ENCODE results near the gene TFCP2L1.

The TFCP2L1 gene

GRCh38 chr2:121172456-121172855, 112.5 kb downstream of the TFCP2L1 start:
- Histone ChIP-seq H3K4me3 (ENCODE audit: low read depth, low read length) (no peak overlapping the region), H3K27ac (ENCODE audit: extremely low read depth, low read depth, low read length) (no peak overlapping the region), H3K4me1 (ENCODE audit: control insufficient read depth, insufficient read depth, low read length) (no peaks in the 10 kb centered on the region), H3K36me3 (ENCODE audit: control insufficient read depth in 2 of 2, insufficient read depth in 1 of 2, low read length in 2 of 2) (no peaks in the 10 kb centered on the region), H3K9me3 (ENCODE audit: control insufficient read depth, insufficient read depth, low read depth, low read length) (no peaks in the 10 kb centered on the region)
- ChIA-PET POLR2A (no interaction called here), CTCF (no interaction called here)
- no peak for TF ChIP-seq IKZF3 (tag by site-specific recombination; IDR thresholded peaks at IDR 0.05)
- TF ChIP-seq ZNF677 (tag by site-specific recombination; IDR thresholded peaks at IDR 0.05): no peak
- no peak for TF ChIP-seq SP7 (tag by site-specific recombination; IDR thresholded peaks at IDR 0.05)

GRCh38 chr2:121171625-121172119, 113.3 kb downstream of the TFCP2L1 start:
- no peak overlapping the region for H3K4me3 ChIP-seq (ENCODE audit: low read depth, low read length)
- POLR2A ChIA-PET: no interaction called here
- H3K9me3 ChIP-seq (ENCODE audit: control insufficient read depth, insufficient read depth, low read depth, low read length): no peaks in the 10 kb centered on the region
- no peaks in the 10 kb centered on the region for H3K36me3 ChIP-seq (ENCODE audit: control insufficient read depth in 2 of 2, insufficient read depth in 1 of 2, low read length in 2 of 2)
- no peaks in the 10 kb centered on the region for H3K4me1 ChIP-seq (ENCODE audit: control insufficient read depth, insufficient read depth, low read length)
- no peak overlapping the region for H3K27ac ChIP-seq (ENCODE audit: extremely low read depth, low read depth, low read length)
- TF ChIP-seq ZFP69B (tag by site-specific recombination; IDR thresholded peaks at IDR 0.05) (no peak), ZNF596 (tag by site-specific recombination; IDR thresholded peaks at IDR 0.05) (no peak), ZNF560 (tag by site-specific recombination; IDR thresholded peaks at IDR 0.05; ENCODE audit: borderline replicate concordance) (no peak), ZBTB6 (tag by site-specific recombination; IDR thresholded peaks at IDR 0.05) (no peak), ZSCAN4 (tag by site-specific recombination; IDR thresholded peaks at IDR 0.05) (no peak), KLF10 (tag by site-specific recombination; IDR thresholded peaks at IDR 0.05) (no peak), ZNF548 (tag by site-specific recombination; IDR thresholded peaks at IDR 0.05) (no peak), GFI1B (tag by site-specific recombination; IDR thresholded peaks at IDR 0.05) (no peak), SALL2 (tag by site-specific recombination; IDR thresholded peaks at IDR 0.05; ENCODE audit: borderline replicate concordance) (no peak), BCL11B (tag by site-specific recombination; IDR thresholded peaks at IDR 0.05; ENCODE audit: low read depth) (no peak), ZNF785 (tag by site-specific recombination; IDR thresholded peaks at IDR 0.05) (no peak), ZBTB48 (tag by site-specific recombination; IDR thresholded peaks at IDR 0.05) (no peak), ZNF239 (tag by site-specific recombination; IDR thresholded peaks at IDR 0.05) (no peak), ZNF138 (tag by site-specific recombination; IDR thresholded peaks at IDR 0.05; ENCODE audit: borderline replicate concordance) (no peak), GLIS1 (tag by site-specific recombination; IDR thresholded peaks at IDR 0.05) (no peak)
- CTCF ChIA-PET: interaction anchor here (0.6 kb wide), 1 partner anchor 121 kb away, joined by 6 read pairs; no protein-coding TSS in a partner anchor

- no peaks in the 10 kb centered on the region for H3K36me3 ChIP-seq (ENCODE audit: control insufficient read depth in 2 of 2, insufficient read depth in 1 of 2, low read length in 2 of 2)
- ChIA-PET POLR2A (interaction anchor here (0.7 kb wide), 2 partner anchors 15 to 26 kb away, joined by 3 read pairs; no protein-coding TSS in a partner anchor), CTCF (interaction anchor here (0.6 to 1.6 kb wide), 4 partner anchors 42 to 475 kb away, joined by 3 to 6 read pairs (median 4); no protein-coding TSS in a partner anchor)
- H3K4me3 ChIP-seq (ENCODE audit: low read depth, low read length): no peak overlapping the region
- H3K4me1 ChIP-seq (ENCODE audit: control insufficient read depth, insufficient read depth, low read length): no peaks in the 10 kb centered on the region
- H3K27ac ChIP-seq (ENCODE audit: extremely low read depth, low read depth, low read length): no peak overlapping the region
- no peaks in the 10 kb centered on the region for H3K9me3 ChIP-seq (ENCODE audit: control insufficient read depth, insufficient read depth, low read depth, low read length)
- TF ChIP-seq ZNF26 (tag by site-specific recombination; IDR thresholded peaks at IDR 0.05) (peak; percentile 95), MEIS1 (CRISPR knock-in tag; IDR thresholded peaks at IDR 0.05; ENCODE audit: borderline replicate concordance) (no peak), ZNF701 (tag by site-specific recombination; IDR thresholded peaks at IDR 0.05) (no peak), ZNF555 (tag by site-specific recombination; conservative IDR thresholded peaks at IDR 0.05) (no peak), ZNF692 (tag by site-specific recombination; IDR thresholded peaks at IDR 0.05) (no peak), KLF8 (tag by site-specific recombination; IDR thresholded peaks at IDR 0.05) (no peak), ZNF391 (tag by site-specific recombination; IDR thresholded peaks at IDR 0.05; ENCODE audit: borderline replicate concordance, low read depth) (no peak), ZNF610 (tag by site-specific recombination; IDR thresholded peaks at IDR 0.05; ENCODE audit: borderline replicate concordance) (no peak), SETDB1 (IDR thresholded peaks at IDR 0.05; ENCODE audit: insufficient read length, low read length) (peak; percentile 80)
These were observed 114.4 kb downstream of the TFCP2L1 start for GRCh38 chr2:121170577-121170976.
